ENCODE data around the gene RASA3.
A peak's percentile ranks its signal among the peaks of the same experiment; 100 is the strongest.

Gene RASA3

GRCh38 chr13:113960276-113960948 lies 172.0 kb downstream of the RASA3 start:
- no peak for DNase-seq

GRCh38 chr13:113959198-113959597 lies 173.2 kb downstream of the RASA3 start:
- DNase-seq = no peak

- no peak for DNase-seq
Measured at GRCh38 chr13:113958373-113958772, 174.1 kb downstream of the RASA3 start.

- DNase-seq = no peak
Measured at GRCh38 chr13:113956571-113956970, 175.9 kb downstream of the RASA3 start.

DNA sequence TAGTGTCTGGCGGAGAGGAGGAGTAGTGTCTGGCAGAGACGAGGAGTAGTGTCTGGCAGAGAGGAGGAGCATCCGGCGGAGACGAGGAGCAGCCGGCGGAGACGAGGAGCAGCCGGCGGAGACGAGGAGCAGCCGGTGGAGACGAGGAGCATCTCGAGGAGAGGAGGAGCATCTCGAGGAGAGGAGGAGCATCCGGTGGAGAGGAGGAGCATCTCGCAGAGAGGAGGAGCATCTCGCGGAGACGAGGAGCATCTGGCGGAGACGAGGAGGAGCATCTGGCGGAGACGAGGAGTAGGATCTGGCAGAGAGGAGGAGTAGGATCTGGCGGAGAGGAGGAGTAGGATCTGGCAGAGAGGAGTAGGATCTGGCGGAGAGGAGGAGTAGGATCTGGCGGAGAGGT lies 176.7 kb downstream of the RASA3 start:
- no peak for DNase-seq

DNA sequence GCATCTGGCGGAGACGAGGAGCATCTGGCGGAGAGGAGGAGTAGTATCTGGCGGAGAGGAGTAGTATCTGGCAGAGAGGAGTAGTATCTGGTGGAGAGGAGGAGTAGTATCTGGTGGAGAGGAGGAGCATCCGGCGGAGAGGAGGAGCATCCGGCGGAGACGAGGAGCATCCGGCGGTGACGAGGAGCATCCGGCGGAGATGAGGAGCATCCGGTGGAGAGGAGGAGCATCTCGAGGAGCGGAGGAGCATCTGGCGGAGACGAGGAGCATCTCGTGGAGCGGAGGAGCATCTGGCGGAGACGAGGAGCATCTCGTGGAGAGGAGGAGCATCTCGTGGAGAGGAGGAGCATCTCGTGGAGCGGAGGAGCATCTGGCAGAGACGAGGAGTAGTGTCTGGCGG lies 177.2 kb downstream of the RASA3 start:
- DNase-seq = no peak

DNA sequence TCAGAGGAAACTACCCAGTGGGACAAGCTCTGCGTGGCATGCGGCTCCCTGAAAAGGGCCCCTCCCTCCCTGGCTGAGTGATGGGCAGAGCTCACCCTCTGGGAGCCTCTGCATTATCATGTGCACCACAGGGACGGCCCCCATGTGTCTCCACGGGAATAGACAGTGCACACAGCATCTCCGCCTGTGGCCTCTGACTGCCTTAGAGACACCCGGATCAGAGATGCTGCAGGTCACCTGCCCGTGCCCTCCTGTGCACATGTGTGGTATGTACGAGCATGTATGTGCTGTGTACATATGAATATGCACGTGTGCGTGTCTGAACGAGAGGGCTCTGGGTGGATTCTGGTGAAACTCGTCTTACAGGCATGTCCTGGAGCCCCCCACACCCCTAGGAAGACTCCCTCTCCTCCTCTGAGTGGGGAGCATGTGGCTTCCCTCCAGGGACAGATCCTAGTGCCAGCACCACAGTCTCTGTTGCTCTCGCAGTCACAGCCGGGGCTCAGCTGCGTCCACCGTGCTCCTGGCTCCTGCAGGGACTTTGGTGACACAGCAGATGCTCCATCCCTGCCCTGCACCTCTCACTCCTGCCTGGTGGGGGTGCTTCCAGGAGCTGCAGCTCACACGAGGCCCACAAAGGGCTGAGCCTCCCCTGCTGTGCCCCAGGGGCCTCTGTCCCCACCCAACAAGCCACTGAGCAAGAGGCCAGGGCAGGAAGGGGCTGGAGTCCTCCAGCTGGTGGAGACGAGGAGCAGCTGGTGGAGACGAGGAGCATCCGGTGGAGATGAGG lies 178.2 kb downstream of the RASA3 start:
- no peak for DNase-seq

DNA sequence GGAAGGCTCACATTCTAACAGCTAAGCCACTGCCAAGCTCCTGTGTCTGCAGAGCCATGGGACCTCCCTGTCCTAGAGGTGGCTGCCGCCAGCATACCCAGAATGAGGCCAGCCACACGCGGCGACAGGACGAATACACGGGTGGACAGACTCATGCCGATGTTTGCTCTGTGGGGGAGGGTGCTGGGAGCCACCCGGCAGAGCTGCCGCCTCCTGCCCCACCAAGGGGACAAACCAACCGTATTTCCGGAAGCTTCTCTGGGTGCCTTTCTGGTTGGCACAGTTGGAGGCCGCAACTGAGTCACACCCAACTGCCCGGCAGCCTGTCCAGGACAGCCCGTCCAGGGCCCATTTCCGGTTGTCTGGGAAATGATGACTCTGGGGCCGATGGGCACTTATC lies 178.9 kb downstream of the RASA3 start:
- DNase-seq = no peak

DNA sequence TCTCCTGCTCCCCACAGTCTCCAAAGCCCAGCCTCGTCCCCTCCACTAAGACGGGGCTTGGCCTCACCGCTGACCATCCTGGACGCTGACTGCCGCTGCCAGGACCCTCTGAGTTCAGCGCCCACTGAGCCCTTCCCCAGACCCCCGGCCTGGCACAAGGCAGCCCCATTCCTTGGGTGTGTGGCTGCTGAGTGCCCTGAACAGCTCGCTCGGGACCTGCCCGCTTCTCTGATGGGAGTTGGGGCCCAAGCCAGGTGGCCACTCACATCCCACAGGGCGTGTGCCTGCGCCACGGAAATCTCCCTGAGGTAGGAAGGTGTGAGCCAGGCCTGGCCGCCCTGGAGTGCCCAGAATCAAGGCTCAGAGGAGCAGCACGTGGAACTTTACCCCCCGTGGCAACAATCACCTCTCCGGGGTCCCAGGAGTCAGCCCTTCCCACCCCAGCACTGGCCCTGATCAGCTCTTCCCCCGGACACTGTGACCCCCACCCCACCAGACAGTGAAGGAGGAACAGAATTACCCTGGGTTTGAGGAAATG lies 179.4 kb downstream of the RASA3 start:
- no peak for DNase-seq

GRCh38 chr13:113952151-113952982 lies 180.1 kb downstream of the RASA3 start:
- no peak for DNase-seq

DNA sequence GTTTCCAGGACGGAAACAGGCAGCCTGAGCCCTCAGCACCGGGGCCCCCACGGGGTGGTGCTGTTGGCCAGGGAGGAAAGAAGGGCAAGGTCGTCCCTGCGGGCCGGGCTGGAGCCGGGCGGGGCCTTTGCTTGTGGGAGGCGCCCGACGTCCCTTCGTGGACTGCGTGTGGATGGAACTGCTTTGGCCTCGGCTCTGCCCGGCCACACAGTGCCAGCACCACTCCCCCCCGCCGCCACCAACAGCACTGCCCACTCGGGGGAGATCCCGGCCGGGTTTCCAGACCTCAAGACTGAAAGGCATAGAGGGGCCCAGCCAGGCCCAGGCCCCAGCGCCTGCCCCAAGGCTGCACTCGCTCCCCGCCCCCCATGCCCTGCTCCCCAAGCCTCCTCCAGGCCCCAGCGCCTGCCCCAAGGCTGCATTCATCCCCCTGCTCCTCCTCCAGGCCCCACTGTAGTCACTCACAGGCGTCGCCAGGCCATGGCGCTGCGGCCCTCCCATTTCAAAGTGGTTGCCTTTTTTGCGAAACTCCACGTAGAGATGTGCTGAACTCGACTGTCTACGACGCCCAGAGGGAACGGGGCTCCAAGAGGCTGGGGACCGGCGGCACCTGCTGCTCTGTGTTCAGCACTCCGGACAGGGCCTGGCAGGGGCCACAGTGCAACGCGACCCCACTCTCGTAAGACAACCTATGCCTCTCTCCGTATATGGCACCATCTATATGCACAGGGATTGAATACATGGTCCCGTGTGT lies 181.0 kb downstream of the RASA3 start:
- DNase-seq = peak; percentile 80

DNA sequence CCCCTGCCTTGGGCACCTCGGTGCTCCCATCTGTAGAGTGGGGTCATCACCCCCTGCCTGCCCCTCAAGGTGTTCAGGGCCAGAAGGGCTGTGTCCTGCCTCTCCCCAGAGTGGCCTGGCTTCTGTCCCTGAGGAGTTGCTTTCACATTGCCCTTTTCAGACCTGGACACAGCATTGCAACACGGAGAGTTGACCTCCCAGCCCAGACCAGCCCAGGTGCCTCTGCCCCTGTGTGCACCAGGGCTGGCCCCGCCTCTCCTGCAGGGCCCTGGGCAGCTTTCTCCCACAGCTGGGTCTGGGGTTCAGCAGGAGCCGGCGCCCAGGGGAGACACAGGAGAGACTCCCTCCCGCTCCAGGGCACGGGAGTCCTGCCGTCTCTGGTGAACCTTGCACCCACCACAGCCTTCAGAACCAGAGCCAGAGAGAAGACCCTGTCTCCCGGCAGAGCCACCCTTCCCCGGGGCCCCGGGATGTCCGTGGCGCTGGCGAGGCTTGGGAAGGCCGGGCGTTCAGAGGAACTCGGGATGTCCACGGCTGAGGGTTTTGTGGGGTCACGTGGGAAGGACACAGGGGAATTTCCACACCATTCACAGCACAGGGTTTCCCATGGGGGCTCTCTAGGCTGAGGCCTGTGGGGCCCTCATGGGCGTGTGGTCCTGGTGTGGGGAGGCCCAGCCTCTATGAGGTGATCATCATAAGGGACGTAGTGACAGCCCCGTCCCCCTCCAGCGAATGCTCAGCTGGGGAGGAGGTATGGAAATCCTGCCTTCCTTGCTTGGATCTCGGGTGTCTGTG lies 181.8 kb downstream of the RASA3 start:
- no peak for DNase-seq

GRCh38 chr13:113949546-113949945 lies 182.9 kb downstream of the RASA3 start:
- DNase-seq = no peak

GRCh38 chr13:113948034-113948742 lies 184.2 kb downstream of the RASA3 start:
- no peak for DNase-seq

DNA sequence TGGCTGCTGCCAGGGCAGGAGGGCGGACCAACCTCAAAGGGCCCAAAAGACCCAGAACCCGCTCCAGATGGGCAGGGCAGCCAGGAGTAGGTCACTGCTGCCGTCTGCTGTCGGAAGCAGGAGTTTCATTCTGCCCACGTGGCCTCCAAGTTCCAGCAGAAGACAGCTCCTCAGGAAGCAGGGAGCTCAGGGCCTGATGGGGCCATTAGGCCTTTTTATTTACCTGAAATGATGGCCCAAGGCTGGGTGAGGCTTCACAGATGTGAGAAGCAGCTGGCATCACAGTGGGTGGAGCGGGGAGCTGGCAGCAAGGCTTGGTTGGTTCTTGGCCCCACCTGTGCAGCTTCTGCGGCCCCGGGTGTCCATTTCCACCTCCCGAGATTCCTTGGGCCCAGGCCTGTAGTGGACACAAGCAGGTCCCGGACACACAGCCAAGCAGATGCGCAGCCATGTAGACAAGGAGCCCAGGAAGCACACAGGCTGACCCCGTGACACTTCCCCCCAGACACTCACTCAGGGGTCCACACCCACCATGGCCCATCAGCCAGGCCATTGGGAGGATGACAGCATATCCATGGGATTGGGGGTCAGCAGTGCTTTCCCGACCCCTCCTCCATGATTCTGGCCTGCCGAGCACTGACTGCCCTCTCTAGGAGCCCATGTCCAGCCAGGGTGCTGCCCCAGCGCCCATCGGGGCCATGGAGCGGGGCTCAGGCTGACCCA lies 185.0 kb downstream of the RASA3 start:
- peak; percentile 43 for DNase-seq

DNA sequence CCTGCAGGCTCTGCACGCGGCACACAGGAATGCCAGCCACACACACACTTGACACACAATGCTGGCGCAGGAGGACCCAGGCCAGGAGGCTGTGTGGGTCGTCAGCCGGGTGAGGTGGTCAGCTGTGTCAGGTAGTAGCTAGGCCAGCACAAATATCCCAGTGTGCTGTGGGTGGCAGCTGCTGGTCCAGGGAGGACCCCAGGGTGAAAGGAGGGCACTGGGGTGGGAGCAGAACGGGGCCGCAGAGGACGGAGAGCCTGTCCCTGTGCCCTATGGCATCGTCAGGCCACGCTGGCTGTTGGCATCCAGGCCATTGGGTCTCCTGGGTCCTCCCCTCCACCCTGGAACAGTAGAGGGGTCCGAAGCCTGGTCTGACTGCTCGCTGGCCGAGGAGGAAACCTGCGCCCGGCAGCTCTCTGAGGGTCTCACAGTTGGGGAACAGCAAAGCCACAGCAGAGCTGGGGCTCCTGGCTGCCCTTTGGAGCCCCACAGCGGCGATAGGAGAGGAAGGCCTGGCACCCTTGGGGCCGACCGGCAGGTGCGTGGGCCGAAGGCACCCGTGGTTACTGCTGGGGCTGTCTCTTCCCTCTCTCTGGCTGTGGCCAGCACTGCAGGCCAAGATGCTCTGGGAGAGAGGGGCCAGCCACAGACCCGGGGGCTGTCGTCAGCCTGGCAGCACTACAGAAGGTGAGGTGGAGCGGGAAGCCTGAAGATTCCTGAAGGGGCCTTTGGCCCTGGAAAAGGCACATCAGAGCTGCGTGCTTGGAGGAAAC lies 185.8 kb downstream of the RASA3 start:
- DNase-seq = no peak

DNA sequence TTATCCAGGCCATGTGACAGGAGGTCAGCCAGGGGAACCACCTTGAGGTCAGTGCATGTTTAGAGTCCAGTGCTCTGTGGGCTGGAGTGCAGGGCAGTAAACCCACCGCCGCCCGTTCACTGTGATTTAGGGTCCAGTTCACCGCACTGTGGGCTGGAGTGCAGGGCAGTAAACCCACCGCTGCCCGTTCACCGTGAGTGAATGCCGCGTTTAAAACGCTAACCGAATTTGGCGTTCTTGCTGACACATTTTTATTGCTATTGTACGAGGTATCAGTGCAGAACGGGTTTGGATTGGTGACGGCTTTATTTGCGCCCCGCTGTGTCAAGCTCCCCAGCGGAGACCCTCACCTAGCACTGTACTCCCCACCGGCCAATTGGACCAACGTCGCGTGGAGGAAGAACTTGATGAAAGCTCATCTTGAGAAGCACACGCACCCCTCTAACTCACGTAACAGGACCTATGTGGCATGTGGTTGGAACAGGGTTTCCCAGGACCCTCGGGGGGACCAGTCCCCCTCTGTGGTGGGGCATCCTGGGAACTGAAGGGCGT lies 186.5 kb downstream of the RASA3 start:
- DNase-seq = no peak

DNA sequence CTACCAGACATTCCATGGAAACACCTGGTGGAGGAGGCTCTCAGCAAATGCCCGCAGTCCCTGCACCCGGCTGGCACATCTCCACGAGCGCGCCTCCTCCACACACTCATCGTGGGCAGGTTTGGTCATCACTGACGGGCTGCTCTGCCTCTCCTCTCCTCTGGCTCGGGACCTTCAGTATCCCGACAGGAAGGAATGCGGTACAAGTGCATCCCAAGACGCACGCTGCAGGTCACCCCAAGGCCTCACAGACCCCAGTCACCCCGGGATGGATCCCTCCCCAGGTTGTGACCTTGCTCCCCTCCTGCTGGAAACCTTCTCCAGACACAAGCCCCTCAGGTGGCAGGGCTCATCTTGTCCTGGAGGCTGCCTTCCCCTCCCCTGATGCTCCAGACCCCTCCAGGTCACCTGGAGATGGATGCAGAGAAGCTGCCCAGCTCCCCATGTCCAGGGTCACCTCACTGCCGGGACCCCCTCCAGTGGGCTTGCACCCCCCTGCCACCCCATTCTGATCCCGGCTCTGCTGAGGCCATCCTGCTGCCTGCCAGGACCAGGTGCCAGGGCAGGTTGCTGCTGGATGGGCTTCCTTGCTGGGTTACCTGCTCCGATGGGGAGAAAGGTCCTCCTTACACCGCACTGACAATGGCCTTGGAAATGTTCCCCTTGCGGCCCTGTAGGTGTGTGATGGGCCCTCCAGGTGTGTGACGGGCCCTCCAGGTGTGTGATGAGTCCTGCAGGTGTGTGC lies 188.4 kb downstream of the RASA3 start:
- no peak for DNase-seq
